HG03521 (cell line): ENCODE measurements around the gene FBXO28.
"Not testable (repeated sequence)": the region's sequence is repeated elsewhere in the genome, so short reads cannot be mapped to it uniquely, and the experiment has no call there.

Source experiments
- ATAC-seq: cut with Tn5 transposase; IDR thresholded peaks from one replicate; pipeline ENCODE4 v1.9.1; 2021; ENCODE audit warnings: mild to moderate bottlenecking, moderate library complexity; ENCODE audit not compliant: unreplicated experiment

Gene FBXO28

GRCh38 chr1:224113918-224114786 is at the start of gene FBXO28:
TSS of gene FBXO28 (plus strand) at chr1:224114111. CDS start at chr1:224114130, 19 bp downstream.
- ATAC-seq = peak; percentile 98

- no peak for ATAC-seq
Measured at GRCh38 chr1:224064150-224064549, 49.8 kb upstream of the FBXO28 start.

- no peak for ATAC-seq
Measured at GRCh38 chr1:224065455-224065854, 48.5 kb upstream of the FBXO28 start.

- ATAC-seq = no peak
Measured at GRCh38 chr1:224067207-224067606, 46.7 kb upstream of the FBXO28 start.

GRCh38 chr1:224067621-224068457 is 46.1 kb upstream of the FBXO28 start:
- ATAC-seq = no peak

GRCh38 chr1:224068458-224069072 is 45.3 kb upstream of the FBXO28 start:
- no peak for ATAC-seq

GRCh38 chr1:224069138-224069537 is 44.8 kb upstream of the FBXO28 start:
- ATAC-seq = no peak

GRCh38 chr1:224070521-224070920 is 43.4 kb upstream of the FBXO28 start:
- ATAC-seq = no peak

- no peak for ATAC-seq
Measured at GRCh38 chr1:224076407-224076806, 37.5 kb upstream of the FBXO28 start.

- not testable (repeated sequence) for ATAC-seq
Measured at GRCh38 chr1:224079644-224080043, 34.3 kb upstream of the FBXO28 start.

GRCh38 chr1:224080115-224080774 is 33.7 kb upstream of the FBXO28 start:
- no peak for ATAC-seq

GRCh38 chr1:224081604-224082003 is 32.3 kb upstream of the FBXO28 start:
- ATAC-seq = no peak

- ATAC-seq = no peak
Measured at GRCh38 chr1:224082146-224082545, 31.8 kb upstream of the FBXO28 start.

GRCh38 chr1:224084867-224085266 is 29.0 kb upstream of the FBXO28 start:
- no peak for ATAC-seq

GRCh38 chr1:224085421-224086108 is 28.3 kb upstream of the FBXO28 start:
- ATAC-seq = no peak

- ATAC-seq = no peak
Measured at GRCh38 chr1:224087286-224087794, 26.6 kb upstream of the FBXO28 start.

- no peak for ATAC-seq
Measured at GRCh38 chr1:224089583-224089982, 24.3 kb upstream of the FBXO28 start.

GRCh38 chr1:224090116-224090515 is 23.8 kb upstream of the FBXO28 start:
- ATAC-seq = no peak

GRCh38 chr1:224092111-224092510 is 21.8 kb upstream of the FBXO28 start:
- no peak for ATAC-seq

- ATAC-seq = no peak
Measured at GRCh38 chr1:224092601-224093000, 21.3 kb upstream of the FBXO28 start.
